HepG2 (cell line): ENCODE results near the gene ATXN7L2. TPM values are rescaled to one million over a fixed set of nuclear protein-coding genes. Genes with fewer than 3 reads are reported as not detected.

Source experiments
- TBX2 ChIP-seq: sonication (generic); formaldehyde crosslinking; IDR thresholded peaks from 2 replicates; pipeline ENCODE4 v1.5.0; 2020; ENCODE audit warnings: missing genetic modification reagents, mild to moderate bottlenecking, borderline replicate concordance
- ZBTB20 ChIP-seq: sonication (generic); formaldehyde crosslinking; IDR thresholded peaks from 2 replicates; pipeline ENCODE4 v1.8.1; 2023; ENCODE audit warnings: missing genetic modification reagents, low read depth, mild to moderate bottlenecking, borderline replicate concordance
- ZNF878 ChIP-seq: sonication (generic); formaldehyde crosslinking; IDR thresholded peaks from 2 replicates; pipeline ENCODE4 v1.8.1; 2023; ENCODE audit warnings: mild to moderate bottlenecking, missing genetic modification reagents, moderate library complexity
- polyA plus RNA-seq, 8 experiments: library from polyadenylated mRNA; depleted of rRNA in 3 of 8; stranded (reverse) in 7 of 8; unstranded in 1 of 8; fragments of >200 nt; fragmentation: Illumina TruSeq in 4 of 8; extraction: Trizol in 4 of 8; gene quantifications; 2 replicates each; pipeline versions ENCODE4 v1.2.1 to v1.2.3, GENCODE V29; 2011 to 2016; ENCODE audit warnings: low read depth in 4 of 8, missing spikeins in 1 of 8, mixed read lengths in 1 of 8; ENCODE audit not compliant: insufficient read depth in 1 of 8
- total RNA-seq, 5 experiments: library from RNA; depleted of rRNA; stranded (reverse); fragments of >200 nt; fragmentation: Illumina TruSeq; extraction: Trizol; gene quantifications; 2 replicates each; pipeline ENCODE4 v1.2.3, GENCODE V29; 2016; ENCODE audit warnings: low read depth in 1 of 5
- TF ChIP-seq, protein P1 (sequence below): IDR thresholded peaks from 2 replicates; pipeline ENCODE4 v1.6.1; 2018; ENCODE audit warnings: missing genetic modification reagents, mild to moderate bottlenecking, missing compliant biosample characterization
- TF ChIP-seq, protein P2 (sequence below): sonication (generic); formaldehyde crosslinking; IDR thresholded peaks from 2 replicates; pipeline ENCODE4 v1.8.0; 2022; ENCODE audit warnings: low read depth, missing genetic modification reagents
- TF ChIP-seq, protein P3 (sequence below): sonication (generic); formaldehyde crosslinking; IDR thresholded peaks from 2 replicates; pipeline ENCODE4 v1.5.1; 2020; ENCODE audit warnings: mild to moderate bottlenecking, missing genetic modification reagents, borderline replicate concordance

Gene ATXN7L2
- total and polyA plus RNA-seq, 2 of the 13 experiments (the other 11 are each of a cell fraction or from before 2014, with no cell fraction given) = 2.7 to 2.8 TPM

DNA sequence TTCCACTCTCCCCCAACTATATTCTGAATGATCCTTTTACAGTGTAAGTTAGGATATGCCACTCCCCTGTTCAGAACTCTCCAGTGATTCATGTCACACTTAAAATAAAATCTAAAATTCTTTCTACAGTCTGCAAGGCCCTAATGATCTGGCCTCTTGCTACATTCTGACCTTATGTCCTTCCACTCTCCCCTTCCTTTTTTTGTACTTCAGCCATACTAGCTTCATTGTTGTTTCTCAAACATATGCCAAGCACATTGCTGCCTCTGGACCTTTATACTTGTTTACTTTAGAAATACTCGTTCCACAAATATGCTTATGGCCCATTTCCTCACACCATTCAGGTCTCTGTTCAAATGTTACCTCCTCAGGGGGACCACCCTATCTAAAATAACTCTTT lies 42.6 kb upstream of the ATXN7L2 start (continued):
- TF ChIP-seq, protein P1, sequence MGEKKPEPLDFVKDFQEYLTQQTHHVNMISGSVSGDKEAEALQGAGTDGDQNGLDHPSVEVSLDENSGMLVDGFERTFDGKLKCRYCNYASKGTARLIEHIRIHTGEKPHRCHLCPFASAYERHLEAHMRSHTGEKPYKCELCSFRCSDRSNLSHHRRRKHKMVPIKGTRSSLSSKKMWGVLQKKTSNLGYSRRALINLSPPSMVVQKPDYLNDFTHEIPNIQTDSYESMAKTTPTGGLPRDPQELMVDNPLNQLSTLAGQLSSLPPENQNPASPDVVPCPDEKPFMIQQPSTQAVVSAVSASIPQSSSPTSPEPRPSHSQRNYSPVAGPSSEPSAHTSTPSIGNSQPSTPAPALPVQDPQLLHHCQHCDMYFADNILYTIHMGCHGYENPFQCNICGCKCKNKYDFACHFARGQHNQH (CRISPR knock-in tag) = 0 out of 2 replicates have a peak, but pooled peaks have one; percentile 26
- TF ChIP-seq ZBTB20 (no peak), TBX2 (CRISPR knock-in tag) (peak; percentile 71), ZNF878 (CRISPR knock-in tag) (peak; percentile 74; the same call in 1 of the 2 replicates)
- TF ChIP-seq, protein P2, sequence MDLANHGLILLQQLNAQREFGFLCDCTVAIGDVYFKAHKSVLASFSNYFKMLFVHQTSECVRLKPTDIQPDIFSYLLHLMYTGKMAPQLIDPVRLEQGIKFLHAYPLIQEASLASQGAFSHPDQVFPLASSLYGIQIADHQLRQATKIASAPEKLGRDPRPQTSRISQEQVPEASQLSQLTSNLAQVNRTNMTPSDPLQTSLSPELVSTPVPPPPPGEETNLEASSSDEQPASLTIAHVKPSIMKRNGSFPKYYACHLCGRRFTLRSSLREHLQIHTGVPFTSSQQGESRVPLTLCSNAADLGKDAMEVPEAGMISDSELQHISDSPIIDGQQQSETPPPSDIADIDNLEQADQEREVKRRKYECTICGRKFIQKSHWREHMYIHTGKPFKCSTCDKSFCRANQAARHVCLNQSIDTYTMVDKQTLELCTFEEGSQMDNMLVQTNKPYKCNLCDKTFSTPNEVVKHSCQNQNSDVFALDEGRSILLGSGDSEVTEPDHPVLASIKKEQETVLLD (CRISPR knock-in tag) = no peak
- TF ChIP-seq, protein P3, sequence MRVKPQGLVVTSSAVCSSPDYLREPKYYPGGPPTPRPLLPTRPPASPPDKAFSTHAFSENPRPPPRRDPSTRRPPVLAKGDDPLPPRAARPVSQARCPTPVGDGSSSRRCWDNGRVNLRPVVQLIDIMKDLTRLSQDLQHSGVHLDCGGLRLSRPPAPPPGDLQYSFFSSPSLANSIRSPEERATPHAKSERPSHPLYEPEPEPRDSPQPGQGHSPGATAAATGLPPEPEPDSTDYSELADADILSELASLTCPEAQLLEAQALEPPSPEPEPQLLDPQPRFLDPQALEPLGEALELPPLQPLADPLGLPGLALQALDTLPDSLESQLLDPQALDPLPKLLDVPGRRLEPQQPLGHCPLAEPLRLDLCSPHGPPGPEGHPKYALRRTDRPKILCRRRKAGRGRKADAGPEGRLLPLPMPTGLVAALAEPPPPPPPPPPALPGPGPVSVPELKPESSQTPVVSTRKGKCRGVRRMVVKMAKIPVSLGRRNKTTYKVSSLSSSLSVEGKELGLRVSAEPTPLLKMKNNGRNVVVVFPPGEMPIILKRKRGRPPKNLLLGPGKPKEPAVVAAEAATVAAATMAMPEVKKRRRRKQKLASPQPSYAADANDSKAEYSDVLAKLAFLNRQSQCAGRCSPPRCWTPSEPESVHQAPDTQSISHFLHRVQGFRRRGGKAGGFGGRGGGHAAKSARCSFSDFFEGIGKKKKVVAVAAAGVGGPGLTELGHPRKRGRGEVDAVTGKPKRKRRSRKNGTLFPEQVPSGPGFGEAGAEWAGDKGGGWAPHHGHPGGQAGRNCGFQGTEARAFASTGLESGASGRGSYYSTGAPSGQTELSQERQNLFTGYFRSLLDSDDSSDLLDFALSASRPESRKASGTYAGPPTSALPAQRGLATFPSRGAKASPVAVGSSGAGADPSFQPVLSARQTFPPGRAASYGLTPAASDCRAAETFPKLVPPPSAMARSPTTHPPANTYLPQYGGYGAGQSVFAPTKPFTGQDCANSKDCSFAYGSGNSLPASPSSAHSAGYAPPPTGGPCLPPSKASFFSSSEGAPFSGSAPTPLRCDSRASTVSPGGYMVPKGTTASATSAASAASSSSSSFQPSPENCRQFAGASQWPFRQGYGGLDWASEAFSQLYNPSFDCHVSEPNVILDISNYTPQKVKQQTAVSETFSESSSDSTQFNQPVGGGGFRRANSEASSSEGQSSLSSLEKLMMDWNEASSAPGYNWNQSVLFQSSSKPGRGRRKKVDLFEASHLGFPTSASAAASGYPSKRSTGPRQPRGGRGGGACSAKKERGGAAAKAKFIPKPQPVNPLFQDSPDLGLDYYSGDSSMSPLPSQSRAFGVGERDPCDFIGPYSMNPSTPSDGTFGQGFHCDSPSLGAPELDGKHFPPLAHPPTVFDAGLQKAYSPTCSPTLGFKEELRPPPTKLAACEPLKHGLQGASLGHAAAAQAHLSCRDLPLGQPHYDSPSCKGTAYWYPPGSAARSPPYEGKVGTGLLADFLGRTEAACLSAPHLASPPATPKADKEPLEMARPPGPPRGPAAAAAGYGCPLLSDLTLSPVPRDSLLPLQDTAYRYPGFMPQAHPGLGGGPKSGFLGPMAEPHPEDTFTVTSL (CRISPR knock-in tag) = peak; percentile 68; the same call in 1 of the 2 replicates
